ENCODE results near the gene LBHD2.

DNA sequence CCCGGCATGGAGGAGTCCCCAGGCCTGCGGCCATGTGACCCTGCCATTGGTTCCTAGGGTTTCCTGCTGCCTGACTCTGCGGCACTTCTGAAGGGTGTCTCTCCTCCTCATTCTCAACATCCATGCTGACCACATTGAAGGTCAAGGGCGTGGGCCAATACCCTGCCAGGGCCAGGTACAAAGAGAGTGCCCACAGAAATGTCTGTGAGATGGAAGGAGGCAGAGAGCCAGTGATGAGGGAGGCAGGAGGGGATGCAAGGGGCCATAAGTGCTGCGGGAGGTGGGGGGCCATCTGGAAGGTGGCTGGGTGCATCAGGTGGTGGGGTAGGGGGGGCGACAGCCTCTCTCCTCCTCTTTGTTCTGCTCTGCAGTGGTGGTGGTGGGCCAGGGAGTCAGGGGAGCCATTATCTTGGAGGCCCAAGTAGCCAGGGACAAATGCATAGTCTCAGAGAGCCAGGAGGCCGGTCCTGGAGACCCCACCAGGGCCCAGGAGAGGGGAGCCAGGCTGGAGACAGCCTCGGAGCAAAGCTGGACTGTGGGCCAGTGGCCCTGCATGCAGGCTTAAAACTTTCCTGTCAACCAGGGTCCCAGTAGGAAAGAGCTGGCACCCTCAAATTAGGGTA lies 13.6 kb upstream of the LBHD2 start:
- no peak for TF ChIP-seq TCF7L2 (IDR thresholded peaks at IDR 0.05; ENCODE audit: low read depth, low read length)
- TF ChIP-seq, protein P1, sequence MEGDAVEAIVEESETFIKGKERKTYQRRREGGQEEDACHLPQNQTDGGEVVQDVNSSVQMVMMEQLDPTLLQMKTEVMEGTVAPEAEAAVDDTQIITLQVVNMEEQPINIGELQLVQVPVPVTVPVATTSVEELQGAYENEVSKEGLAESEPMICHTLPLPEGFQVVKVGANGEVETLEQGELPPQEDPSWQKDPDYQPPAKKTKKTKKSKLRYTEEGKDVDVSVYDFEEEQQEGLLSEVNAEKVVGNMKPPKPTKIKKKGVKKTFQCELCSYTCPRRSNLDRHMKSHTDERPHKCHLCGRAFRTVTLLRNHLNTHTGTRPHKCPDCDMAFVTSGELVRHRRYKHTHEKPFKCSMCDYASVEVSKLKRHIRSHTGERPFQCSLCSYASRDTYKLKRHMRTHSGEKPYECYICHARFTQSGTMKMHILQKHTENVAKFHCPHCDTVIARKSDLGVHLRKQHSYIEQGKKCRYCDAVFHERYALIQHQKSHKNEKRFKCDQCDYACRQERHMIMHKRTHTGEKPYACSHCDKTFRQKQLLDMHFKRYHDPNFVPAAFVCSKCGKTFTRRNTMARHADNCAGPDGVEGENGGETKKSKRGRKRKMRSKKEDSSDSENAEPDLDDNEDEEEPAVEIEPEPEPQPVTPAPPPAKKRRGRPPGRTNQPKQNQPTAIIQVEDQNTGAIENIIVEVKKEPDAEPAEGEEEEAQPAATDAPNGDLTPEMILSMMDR (IDR thresholded peaks at IDR 0.05) = no peak

Measured in Panc1 (cell line).